ENCODE results near the gene LMX1B.

DNA sequence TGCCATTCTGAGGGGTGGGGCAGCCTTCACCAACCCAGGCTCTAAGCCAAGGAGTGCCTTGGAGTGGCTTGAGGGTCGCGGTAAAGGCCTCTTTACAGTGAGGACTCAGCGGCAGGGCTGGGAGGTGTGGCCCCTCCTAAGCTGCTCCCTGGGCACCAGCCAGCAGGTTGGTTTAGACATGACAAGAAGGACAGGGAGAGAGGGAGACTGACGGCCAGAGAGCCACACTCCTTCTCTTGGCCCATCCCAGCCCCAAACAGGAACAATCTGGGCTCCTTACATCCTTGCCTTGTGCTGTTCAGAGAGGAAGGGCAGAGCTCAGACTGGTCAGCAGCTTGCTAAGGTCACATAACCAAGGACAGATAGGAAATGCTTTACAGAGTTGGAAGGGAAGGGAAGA is 94.5 kb downstream of the LMX1B start:
- TF ChIP-seq, protein P1, sequence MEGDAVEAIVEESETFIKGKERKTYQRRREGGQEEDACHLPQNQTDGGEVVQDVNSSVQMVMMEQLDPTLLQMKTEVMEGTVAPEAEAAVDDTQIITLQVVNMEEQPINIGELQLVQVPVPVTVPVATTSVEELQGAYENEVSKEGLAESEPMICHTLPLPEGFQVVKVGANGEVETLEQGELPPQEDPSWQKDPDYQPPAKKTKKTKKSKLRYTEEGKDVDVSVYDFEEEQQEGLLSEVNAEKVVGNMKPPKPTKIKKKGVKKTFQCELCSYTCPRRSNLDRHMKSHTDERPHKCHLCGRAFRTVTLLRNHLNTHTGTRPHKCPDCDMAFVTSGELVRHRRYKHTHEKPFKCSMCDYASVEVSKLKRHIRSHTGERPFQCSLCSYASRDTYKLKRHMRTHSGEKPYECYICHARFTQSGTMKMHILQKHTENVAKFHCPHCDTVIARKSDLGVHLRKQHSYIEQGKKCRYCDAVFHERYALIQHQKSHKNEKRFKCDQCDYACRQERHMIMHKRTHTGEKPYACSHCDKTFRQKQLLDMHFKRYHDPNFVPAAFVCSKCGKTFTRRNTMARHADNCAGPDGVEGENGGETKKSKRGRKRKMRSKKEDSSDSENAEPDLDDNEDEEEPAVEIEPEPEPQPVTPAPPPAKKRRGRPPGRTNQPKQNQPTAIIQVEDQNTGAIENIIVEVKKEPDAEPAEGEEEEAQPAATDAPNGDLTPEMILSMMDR (conservative IDR thresholded peaks at IDR 0.05): no peak
- no peak for TF ChIP-seq ZFX (IDR thresholded peaks at IDR 0.05)

Data from C4-2B (cell line).